Effector memory CD8-positive, alpha-beta T cell (primary cell): ENCODE data around the gene MEX3C.

Source experiments
- ATAC-seq: fragments of 150-1000 bp; cut with Tn5 transposase; replicated peaks from 2 replicates; pipeline ENCODE4 v1.10.0; 2021; ENCODE audit warnings: mild to moderate bottlenecking, moderate library complexity
- DNase-seq, 3 experiments: peaks; one replicate each; pipeline ENCODE4 v3.0.0; 2021
- H3K27ac Mint-ChIP-seq, 2 donors: one replicate each; pipeline ENCODE4 v1.8.0; 2022; ENCODE audit warnings: mild to moderate bottlenecking in 2 of 2, mixed read lengths in 2 of 2, moderate library complexity in 2 of 2
- H3K27me3 Mint-ChIP-seq, 2 donors: one replicate each; pipeline ENCODE4 v1.8.0; 2022; ENCODE audit warnings: mixed read lengths in 2 of 2
- H3K36me3 Mint-ChIP-seq: one replicate; pipeline ENCODE4 v1.8.0; 2022; ENCODE audit warnings: mild to moderate bottlenecking, moderate library complexity, mixed read lengths; ENCODE audit not compliant: insufficient read depth
- H3K4me1 Mint-ChIP-seq, 2 donors: one replicate each; pipeline ENCODE4 v1.8.0; 2022; ENCODE audit warnings: low read depth in 2 of 2, mixed read lengths in 2 of 2
- H3K4me3 Mint-ChIP-seq, 2 donors: one replicate each; pipeline ENCODE4 v1.8.0; 2022; ENCODE audit warnings: mild to moderate bottlenecking in 2 of 2, mixed read lengths in 2 of 2, moderate library complexity in 2 of 2
- H3K9me3 Mint-ChIP-seq, 2 donors: one replicate each; pipeline ENCODE4 v1.8.0; 2022; ENCODE audit warnings: mixed read lengths in 2 of 2

Gene MEX3C

DNA sequence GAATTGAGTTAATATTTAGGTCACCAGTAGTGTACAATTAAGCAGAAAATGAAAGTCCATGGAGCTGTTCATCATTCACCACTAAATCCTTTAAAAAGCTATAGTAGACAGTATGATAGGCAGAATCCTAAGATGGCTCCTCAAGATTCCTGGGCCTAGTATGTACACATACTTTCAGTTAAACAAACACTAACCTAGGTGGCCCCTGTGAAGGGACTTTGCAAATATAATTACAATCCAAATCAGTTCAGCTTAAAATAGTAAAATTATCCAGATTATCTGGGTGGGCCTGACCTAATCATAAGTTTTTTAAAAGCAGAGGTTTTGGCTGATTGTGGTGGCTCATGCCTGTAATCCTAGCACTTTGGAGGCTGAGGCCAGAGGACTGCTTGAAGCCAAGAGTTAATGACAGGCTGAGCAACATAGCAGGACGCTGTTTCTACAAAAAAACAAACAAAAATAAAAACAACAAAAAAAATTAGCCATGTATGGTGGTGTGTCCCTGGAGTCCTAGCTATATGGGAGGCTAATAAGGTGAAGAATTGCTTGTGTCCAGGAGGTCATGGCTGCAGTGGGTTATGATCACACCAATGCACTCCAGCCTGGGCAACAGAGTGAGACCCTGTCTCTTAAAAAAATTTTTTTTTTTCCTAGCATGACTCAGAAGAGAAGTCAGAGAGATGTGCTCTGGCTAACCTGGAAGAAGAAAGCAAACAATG lies 13.9 kb downstream of the MEX3C start:
- Mint-ChIP-seq H3K4me3 (no peak overlapping the region), H3K4me1 (peaks cover 48 to 77% of the 10 kb centered on the region in 2 donors), H3K27ac (peak overlapping the region; percentile 29 to 79)

DNA sequence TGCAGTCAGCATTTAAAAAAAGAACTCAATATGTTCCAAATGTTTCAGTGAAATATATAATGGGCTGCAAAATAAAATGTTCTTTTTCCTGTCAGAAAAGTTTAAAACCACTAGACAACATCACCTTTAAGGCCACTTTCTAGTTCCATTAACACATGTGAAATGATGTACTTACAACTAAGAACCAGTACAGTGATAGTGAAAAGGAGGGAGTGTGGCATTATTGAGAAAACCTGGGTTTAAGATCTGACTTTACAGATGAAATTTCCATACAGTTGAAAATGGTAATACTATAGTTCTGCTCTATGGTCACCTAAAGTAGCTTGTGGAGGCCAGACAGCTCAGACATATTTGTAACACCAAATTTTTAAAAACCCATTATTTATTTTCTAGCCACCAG lies 14.7 kb downstream of the MEX3C start:
- no peak for DNase-seq
- Mint-ChIP-seq H3K27me3 (no peaks in the 10 kb centered on the region), H3K27ac (peak overlapping the region in 1 of 2 donors; percentile 79), H3K4me1 (peaks cover 44 to 75% of the 10 kb centered on the region in 2 donors), H3K4me3 (peak overlapping the region in 1 of 2 donors; percentile 8), H3K36me3 (peaks cover 7% of the 10 kb centered on the region), H3K9me3 (no peaks in the 10 kb centered on the region)
- no peak for ATAC-seq

More for the DNA sequence above, 13.9 kb downstream of the MEX3C start:
- Mint-ChIP-seq H3K9me3 (no peaks in the 10 kb centered on the region), H3K27me3 (no peaks in the 10 kb centered on the region), H3K36me3 (peaks cover 13% of the 10 kb centered on the region)
- DNase-seq (no peak), ATAC-seq (no peak)

DNA sequence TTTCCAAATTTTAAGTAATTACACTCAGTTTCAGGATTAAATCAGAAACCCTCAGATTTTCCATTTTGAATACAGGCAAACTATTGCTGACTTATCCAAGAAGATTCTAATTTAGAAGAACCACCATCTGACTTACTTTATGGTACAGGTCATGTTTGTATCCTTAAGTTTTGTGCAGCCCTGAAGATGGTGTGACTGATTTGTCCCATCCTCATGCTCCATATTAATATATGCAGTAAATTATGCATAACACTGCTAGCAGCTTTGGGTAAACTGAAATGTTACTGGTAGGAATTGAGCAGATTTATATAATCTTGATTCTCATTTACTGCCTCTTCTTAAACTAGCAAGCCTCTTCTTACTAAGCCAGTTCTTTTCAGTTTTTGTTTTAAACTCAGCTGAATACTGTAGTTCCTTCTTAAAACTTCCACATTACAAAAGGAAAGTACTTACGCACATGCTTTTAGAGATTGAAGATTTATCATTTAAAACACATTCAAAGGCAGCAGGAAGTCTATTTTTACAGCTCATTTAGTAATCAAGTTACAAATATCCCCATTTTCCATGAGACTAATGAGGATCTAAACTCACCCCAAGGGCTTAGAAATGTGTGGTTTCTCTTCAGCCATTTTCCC lies 25.7 kb downstream of the MEX3C start:
- peaks cover 21% of the 10 kb centered on the region for H3K36me3 Mint-ChIP-seq
- no peaks in the 10 kb centered on the region for H3K27me3 Mint-ChIP-seq
- H3K9me3 Mint-ChIP-seq = no peaks in the 10 kb centered on the region
- H3K27ac Mint-ChIP-seq = peak overlapping the region; percentile 71 to 77
- H3K4me3 Mint-ChIP-seq = no peak overlapping the region
- DNase-seq = no peak
- no peak for ATAC-seq
- peaks cover 17 to 32% of the 10 kb centered on the region in 2 donors for H3K4me1 Mint-ChIP-seq

DNA sequence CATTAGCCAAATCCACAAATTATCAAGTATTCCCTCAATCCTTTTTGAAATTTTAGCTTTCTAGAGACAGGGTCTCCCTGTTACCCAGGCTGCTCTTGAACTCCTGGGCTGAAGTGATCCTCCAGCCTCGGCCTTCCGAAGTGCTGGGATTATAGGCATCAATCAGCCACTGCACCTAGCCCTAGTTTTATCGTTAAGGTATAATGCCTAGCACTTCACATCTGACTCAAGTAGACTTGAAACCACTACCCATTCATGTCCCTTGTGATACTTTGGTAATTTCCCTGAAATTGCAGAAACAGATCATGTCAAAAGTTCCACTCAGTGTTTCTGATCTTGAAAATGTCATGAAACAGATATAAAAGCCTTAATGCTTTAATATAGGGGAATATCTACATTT lies 26.3 kb downstream of the MEX3C start:
- H3K4me3 Mint-ChIP-seq = no peak overlapping the region
- no peak for DNase-seq
- no peaks in the 10 kb centered on the region for H3K9me3 Mint-ChIP-seq
- peaks cover 16 to 27% of the 10 kb centered on the region in 2 donors for H3K4me1 Mint-ChIP-seq
- no peak for ATAC-seq
- H3K36me3 Mint-ChIP-seq = peaks cover 16% of the 10 kb centered on the region
- peak overlapping the region in 1 of 2 donors; percentile 77 for H3K27ac Mint-ChIP-seq
- H3K27me3 Mint-ChIP-seq = no peaks in the 10 kb centered on the region

DNA sequence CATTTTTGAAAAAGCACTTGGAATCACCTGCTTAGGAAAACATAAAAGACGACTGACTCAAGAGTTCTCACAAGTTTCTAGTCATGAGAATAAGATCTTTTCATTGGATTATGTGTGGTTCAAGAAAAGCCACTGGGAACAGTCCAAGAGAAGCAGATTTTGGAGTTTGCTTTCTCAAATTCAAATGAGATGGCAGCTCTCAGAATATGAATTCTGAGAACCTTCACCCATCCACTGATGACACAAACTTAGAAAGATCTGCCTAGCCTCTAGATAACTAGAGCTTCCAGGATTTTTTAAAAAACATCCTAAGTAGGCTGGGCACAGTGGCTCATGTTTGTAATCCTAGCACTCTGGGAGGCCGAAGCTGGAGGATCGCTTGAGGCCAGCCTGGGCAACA lies 26.8 kb downstream of the MEX3C start:
- peak overlapping the region in 1 of 2 donors; percentile 77 for H3K27ac Mint-ChIP-seq
- DNase-seq (no peak), ATAC-seq (no peak)
- H3K4me3 Mint-ChIP-seq = no peak overlapping the region
- H3K27me3 Mint-ChIP-seq = no peaks in the 10 kb centered on the region
- no peaks in the 10 kb centered on the region for H3K9me3 Mint-ChIP-seq
- H3K36me3 Mint-ChIP-seq = peaks cover 16% of the 10 kb centered on the region
- peaks cover 15 to 26% of the 10 kb centered on the region in 2 donors for H3K4me1 Mint-ChIP-seq

DNA sequence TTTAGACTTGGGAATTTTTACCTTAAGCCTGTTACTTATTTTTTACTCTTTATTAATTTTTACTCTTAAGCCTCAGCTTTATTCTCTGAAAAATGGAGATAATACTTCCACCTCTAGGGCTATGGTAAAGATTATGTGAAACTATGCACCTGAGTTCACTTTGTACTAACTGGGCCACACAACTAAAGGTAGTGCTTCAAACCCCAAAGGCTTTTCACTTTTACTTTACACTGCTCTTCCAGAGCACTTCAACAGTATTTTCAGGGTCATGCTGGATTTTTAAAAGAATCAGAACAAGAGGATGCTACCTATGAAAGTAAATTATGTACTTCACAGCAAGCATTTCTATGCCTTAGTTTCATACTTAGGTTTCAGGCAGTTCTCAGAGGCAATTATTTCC lies 27.8 kb downstream of the MEX3C start:
- peaks cover 15 to 26% of the 10 kb centered on the region in 2 donors for H3K4me1 Mint-ChIP-seq
- no peak for DNase-seq
- H3K27ac Mint-ChIP-seq = peak overlapping the region; percentile 77 to 83
- no peak for ATAC-seq
- peak overlapping the region; percentile 10 to 18 for H3K4me3 Mint-ChIP-seq
- no peaks in the 10 kb centered on the region for H3K9me3 Mint-ChIP-seq
- H3K27me3 Mint-ChIP-seq = no peaks in the 10 kb centered on the region
- H3K36me3 Mint-ChIP-seq = peaks cover 16% of the 10 kb centered on the region

DNA sequence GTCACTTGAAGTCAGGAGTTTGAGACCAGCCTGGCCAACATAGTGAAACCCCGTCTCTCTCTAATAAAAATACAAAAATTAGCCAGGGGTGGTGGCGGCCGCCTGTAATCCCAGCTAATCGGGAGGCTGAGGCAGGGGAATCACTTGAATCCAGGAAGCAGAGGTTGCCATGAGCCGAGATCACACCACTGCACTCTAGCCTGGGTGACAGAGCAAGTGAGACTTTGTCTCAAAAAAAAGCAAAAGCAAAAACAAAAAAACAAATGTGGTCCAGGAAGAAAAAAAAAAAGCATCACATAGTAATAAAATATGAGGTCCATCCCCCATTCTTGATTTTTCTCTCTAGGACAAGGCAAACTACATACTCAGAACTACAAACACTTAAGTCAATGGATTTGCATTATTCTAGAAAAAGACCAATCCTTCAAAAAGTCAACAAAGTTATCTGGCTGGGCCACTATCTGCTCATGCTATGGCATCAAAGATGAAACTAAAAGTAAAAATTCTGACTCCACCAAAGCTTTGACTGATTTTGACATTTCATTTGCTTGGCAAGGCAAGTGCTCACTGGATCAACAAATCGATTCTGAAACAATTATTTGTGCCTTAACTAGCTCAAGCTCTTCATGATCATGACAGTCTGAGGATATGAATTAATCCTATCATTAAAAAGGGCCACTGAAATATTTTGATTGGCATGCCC lies 28.4 kb downstream of the MEX3C start:
- Mint-ChIP-seq H3K9me3 (no peaks in the 10 kb centered on the region), H3K36me3 (peaks cover 16% of the 10 kb centered on the region), H3K4me1 (peaks cover 15 to 26% of the 10 kb centered on the region in 2 donors), H3K27me3 (no peaks in the 10 kb centered on the region), H3K4me3 (peak overlapping the region; percentile 10 to 18), H3K27ac (peak overlapping the region; percentile 77 to 83)
- DNase-seq = no peak
- ATAC-seq = peak; percentile 58

DNA sequence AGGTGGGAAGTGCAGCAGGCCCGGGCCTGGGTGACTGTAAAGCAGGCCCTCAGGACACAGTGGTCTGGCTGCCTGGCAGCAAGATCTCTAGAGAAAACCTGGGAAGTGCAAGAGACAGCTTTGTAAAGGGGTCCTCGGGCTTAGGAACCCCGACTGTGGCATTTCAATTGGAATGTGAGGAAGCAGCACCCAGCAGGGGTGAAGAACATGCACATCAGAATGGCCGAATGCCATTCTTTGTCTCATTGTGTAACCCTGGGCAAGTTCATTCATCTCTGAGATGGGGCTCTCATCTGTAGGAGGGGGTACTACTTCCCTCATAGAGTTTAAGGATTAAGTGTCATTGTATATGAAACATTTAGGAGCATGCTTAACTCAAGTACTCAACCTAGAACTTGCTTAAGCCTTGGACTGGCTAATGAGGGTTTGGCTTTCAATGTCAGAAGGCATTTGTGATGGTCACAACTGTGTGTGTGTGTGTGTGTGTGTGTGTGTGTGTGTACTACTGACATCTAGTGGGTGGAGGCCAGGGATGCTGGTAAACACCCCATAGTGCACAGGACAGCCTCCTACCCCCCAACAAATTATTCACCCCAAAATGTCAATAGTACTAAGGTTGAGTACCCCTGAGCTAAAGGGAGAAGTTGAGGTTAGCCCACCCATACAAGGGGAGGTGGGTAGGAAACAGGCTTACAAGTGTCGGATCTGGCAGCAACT lies 29.3 kb downstream of the MEX3C start:
- ATAC-seq = no peak
- peaks cover 15 to 27% of the 10 kb centered on the region in 2 donors for H3K4me1 Mint-ChIP-seq
- H3K36me3 Mint-ChIP-seq = peaks cover 12% of the 10 kb centered on the region
- peak overlapping the region; percentile 77 to 83 for H3K27ac Mint-ChIP-seq
- DNase-seq = no peak
- no peak overlapping the region for H3K4me3 Mint-ChIP-seq
- no peaks in the 10 kb centered on the region for H3K27me3 Mint-ChIP-seq
- H3K9me3 Mint-ChIP-seq = no peaks in the 10 kb centered on the region

DNA sequence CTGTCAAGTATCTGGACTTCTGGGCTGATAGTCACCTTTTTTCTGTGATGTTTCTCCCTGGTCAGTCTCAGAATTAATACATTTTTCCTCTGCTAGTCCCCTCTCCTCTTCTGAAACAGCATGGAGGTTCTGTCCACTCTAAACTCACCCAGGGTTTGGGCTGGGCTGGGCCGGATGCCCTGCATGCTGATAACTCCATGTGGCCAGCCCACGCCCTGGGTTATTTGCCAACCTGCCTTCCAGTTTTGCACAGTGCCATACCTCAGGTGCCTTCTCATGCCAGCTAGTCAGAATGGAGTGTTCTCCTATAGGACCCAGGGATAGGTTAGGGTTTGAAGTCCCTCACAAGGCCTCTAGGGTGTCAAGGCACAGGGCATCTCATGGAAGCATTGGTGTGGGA lies 32.2 kb downstream of the MEX3C start:
- Mint-ChIP-seq H3K4me1 (peaks cover 15 to 37% of the 10 kb centered on the region in 2 donors), H3K4me3 (no peak overlapping the region), H3K27me3 (no peaks in the 10 kb centered on the region), H3K27ac (peak overlapping the region; percentile 7 to 10), H3K9me3 (no peaks in the 10 kb centered on the region), H3K36me3 (no peaks in the 10 kb centered on the region)
- DNase-seq (no peak), ATAC-seq (no peak)

DNA sequence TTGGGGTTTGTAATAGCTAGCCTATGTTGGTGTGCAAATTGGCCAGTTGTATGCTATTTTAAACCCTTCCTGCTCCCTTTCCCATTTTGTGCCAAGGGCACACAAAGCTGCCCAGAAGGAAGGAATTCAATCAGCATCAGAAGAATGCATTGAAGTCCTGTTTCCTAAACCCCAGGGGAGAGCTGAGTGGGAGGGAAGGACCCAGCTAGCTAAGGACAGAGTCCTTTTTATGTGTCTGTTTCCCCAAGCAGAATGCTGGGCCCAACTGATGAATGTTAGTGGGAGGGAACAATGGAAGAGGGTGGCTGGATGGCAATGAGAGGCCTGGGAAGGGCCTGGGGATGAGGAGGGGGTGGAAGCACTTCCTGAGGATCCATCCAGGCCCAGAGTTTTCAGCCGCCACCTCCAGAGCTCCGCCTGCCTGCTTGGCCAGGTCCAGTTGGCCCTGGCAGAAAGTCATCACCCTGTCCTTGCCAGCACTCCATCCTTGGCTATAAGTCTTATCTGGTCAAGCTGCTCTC lies 32.7 kb downstream of the MEX3C start:
- H3K27ac Mint-ChIP-seq = peak overlapping the region in 1 of 2 donors; percentile 10
- H3K4me1 Mint-ChIP-seq = peaks cover 12 to 32% of the 10 kb centered on the region in 2 donors
- H3K27me3 Mint-ChIP-seq = no peaks in the 10 kb centered on the region
- H3K36me3 Mint-ChIP-seq = no peaks in the 10 kb centered on the region
- H3K9me3 Mint-ChIP-seq = no peaks in the 10 kb centered on the region
- no peak overlapping the region for H3K4me3 Mint-ChIP-seq
- DNase-seq = no peak
- no peak for ATAC-seq

DNA sequence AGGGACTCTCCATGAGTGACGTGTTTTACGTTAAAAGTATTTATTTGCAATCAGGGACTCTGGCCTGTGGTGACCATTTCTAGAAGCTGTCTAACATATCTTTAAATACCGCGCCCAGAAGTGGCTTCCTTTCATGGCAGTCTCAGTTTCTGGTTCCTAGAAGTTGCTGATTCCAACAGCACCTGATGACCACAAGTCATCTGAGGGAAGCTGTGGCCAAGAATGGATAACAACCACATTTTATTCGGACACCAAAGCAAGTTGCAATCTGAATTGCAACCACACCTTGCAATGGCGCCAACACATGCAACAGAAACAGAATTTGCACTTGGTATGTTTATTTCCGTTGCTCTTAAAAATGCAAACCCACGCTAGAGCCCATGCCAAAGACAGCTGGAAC lies 33.1 kb downstream of the MEX3C start:
- H3K27me3 Mint-ChIP-seq = no peaks in the 10 kb centered on the region
- H3K4me1 Mint-ChIP-seq = peaks cover 10 to 27% of the 10 kb centered on the region in 2 donors
- H3K9me3 Mint-ChIP-seq = no peaks in the 10 kb centered on the region
- no peaks in the 10 kb centered on the region for H3K36me3 Mint-ChIP-seq
- H3K4me3 Mint-ChIP-seq = no peak overlapping the region
- DNase-seq (no peak), ATAC-seq (no peak)
- H3K27ac Mint-ChIP-seq = no peak overlapping the region

DNA sequence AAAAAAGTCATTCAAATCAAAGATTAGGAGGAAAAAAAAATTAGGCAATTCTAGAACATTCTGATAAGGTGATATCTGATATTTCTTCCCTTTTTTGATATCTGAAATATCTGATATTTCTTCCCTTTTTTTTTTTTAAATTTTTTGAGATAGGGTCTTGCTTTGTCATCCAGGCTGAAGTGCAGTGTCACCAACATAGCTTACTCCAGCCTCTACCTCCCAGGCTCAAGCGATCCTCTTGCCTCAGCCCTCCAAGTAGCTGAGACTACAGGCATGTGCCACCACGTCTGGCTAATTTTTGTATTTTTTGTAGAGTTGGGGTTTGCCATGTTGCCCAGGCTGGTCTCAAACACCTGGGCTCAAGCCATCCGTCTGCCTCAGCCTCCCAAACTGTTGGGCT lies 33.9 kb downstream of the MEX3C start:
- Mint-ChIP-seq H3K9me3 (no peaks in the 10 kb centered on the region), H3K4me3 (no peak overlapping the region), H3K27ac (no peak overlapping the region), H3K4me1 (peaks cover 7 to 21% of the 10 kb centered on the region in 2 donors), H3K27me3 (no peaks in the 10 kb centered on the region), H3K36me3 (no peaks in the 10 kb centered on the region)
- no peak for ATAC-seq
- no peak for DNase-seq

DNA sequence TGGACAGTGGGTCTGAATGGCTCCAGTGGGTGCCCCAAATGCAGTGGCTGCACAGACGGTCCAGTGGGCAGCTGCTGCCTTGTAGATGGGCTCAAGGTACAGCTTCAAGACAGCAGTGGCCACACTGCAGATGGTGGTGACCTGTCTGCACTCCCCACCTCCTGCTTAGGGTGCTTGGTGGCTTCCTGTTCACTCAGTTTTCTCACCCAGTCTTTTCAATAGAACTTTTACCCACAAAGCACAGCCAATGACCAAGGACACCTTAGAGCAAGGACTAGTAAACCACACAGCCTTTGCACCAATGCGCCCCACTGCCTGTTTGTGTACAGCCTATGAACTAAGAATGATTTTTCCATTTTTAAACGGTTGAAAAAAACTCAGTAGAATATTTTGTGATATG lies 34.9 kb downstream of the MEX3C start:
- Mint-ChIP-seq H3K36me3 (no peaks in the 10 kb centered on the region), H3K27ac (peak overlapping the region in 1 of 2 donors; percentile 56), H3K4me1 (peaks cover 7 to 14% of the 10 kb centered on the region in 2 donors), H3K4me3 (no peak overlapping the region), H3K27me3 (no peaks in the 10 kb centered on the region), H3K9me3 (no peaks in the 10 kb centered on the region)
- DNase-seq (no peak), ATAC-seq (peak; percentile 71)
